OCI-LY1 (cell line): ENCODE results near the gene CWC15.

Experiments
- EZH2 ChIP-seq: fragments of 200-600 bp; sonication (generic), shearing (Covaris generic); IDR thresholded peaks from 2 replicates; pipeline ENCODE4 v1.8.0; 2017; ENCODE audit warnings: borderline replicate concordance, mixed run types, mild to moderate bottlenecking, antibody characterized with exemption, low read length, moderate library complexity, mixed read lengths
- TF ChIP-seq, protein P1 (sequence below): fragments of 200-600 bp; sonication (generic), shearing (Covaris generic); IDR thresholded peaks from 2 replicates; pipeline ENCODE4 v1.5.1; 2017; ENCODE audit warnings: mild to moderate bottlenecking, antibody characterized with exemption, low read length, moderate library complexity, mixed read lengths

DNA sequence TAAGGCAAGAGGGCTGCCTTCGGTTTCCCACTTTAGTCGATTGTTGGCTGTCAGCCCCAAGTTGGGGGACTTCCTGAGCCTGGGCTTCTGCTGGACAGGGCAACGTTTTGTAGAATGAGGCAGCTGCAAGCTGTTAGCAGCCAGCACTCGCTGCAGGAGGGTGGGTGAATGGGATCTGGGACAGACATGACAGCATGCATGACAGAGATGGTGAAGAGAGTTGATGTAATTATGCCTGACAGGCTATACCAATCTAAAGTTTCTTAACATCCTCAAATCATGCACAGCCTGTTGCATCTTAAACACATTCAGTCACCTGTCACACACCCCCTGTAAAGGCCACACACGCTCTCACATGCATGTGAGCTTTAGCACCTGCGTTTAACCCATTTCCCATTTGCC lies 49.2 kb downstream of the CWC15 start:
- TF ChIP-seq, protein P1, sequence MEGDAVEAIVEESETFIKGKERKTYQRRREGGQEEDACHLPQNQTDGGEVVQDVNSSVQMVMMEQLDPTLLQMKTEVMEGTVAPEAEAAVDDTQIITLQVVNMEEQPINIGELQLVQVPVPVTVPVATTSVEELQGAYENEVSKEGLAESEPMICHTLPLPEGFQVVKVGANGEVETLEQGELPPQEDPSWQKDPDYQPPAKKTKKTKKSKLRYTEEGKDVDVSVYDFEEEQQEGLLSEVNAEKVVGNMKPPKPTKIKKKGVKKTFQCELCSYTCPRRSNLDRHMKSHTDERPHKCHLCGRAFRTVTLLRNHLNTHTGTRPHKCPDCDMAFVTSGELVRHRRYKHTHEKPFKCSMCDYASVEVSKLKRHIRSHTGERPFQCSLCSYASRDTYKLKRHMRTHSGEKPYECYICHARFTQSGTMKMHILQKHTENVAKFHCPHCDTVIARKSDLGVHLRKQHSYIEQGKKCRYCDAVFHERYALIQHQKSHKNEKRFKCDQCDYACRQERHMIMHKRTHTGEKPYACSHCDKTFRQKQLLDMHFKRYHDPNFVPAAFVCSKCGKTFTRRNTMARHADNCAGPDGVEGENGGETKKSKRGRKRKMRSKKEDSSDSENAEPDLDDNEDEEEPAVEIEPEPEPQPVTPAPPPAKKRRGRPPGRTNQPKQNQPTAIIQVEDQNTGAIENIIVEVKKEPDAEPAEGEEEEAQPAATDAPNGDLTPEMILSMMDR: no peak
- no peak for TF ChIP-seq EZH2
